PC-9 (cell line): Measurements from ENCODE around the gene JMJD1C. TPM values are rescaled to one million over a fixed set of nuclear protein-coding genes. Genes with fewer than 3 reads are reported as not detected.

ENCODE experiments used
- BruUV-seq: library from RNA; stranded (reverse); fragments of 400-500 nt; replicated peaks from 2 replicates; lab custom pipeline; 2021; lab: Mats Ljungman, UMichigan
- CTCF ChIA-PET: fragments of 300-600 bp; sonication (Branson Sonifier 250); formaldehyde crosslinking; loops from one replicate; lab custom pipeline; 2022; ENCODE audit warnings: antibody characterized with exemption; lab: Charles Lee
- POLR2A ChIA-PET: fragments of 300-600 bp; sonication (Branson Sonifier 250); formaldehyde crosslinking; loops from one replicate; lab custom pipeline; 2022; ENCODE audit warnings: antibody characterized with exemption; ENCODE audit not compliant: unreplicated experiment; lab: Charles Lee
- DNase-seq, 2 experiments: peaks; one replicate each; pipeline versions ENCODE4 v3.0.0 to v3.0.0-alpha.2; 2015 to 2022; ENCODE audit warnings: mixed read lengths in 1 of 2
- H2AFZ ChIP-seq: fragments of 200-600 bp; sonication (generic); 2 replicates; pipeline ENCODE4 v1.8.1; 2017; ENCODE audit warnings: antibody characterized with exemption
- H3F3A ChIP-seq: fragments of 200-600 bp; sonication (generic); 2 replicates; pipeline ENCODE4 v1.8.1; 2017; ENCODE audit warnings: antibody characterized with exemption, mild to moderate bottlenecking, low read depth; ENCODE audit not compliant: insufficient read depth
- H3K27ac ChIP-seq: fragments of 200-600 bp; sonication (generic); 2 replicates; pipeline ENCODE4 v1.6.1; 2016; ENCODE audit warnings: mixed run types
- H3K27me3 ChIP-seq: fragments of 200-600 bp; sonication (generic); 2 replicates; pipeline ENCODE4 v1.6.1; 2016; ENCODE audit warnings: low read depth, mixed run types; ENCODE audit not compliant: insufficient read depth
- H3K36me3 ChIP-seq: fragments of 200-600 bp; sonication (generic); 2 replicates; pipeline ENCODE4 v1.6.1; 2016; ENCODE audit warnings: low read depth, mixed run types
- H3K4me1 ChIP-seq: fragments of 200-600 bp; sonication (generic); replicated peaks from 2 replicates; pipeline ENCODE4 v1.6.1; 2016; ENCODE audit warnings: mixed run types; ENCODE audit not compliant: insufficient read depth
- H3K4me2 ChIP-seq: fragments of 200-600 bp; sonication (generic); 2 replicates; pipeline ENCODE4 v1.6.1; 2017; ENCODE audit warnings: mixed run types
- H3K4me3 ChIP-seq: fragments of 200-600 bp; sonication (generic); 2 replicates; pipeline ENCODE4 v1.6.1; 2016; ENCODE audit warnings: mixed run types
- H3K79me2 ChIP-seq: fragments of 200-600 bp; sonication (generic); 2 replicates; pipeline ENCODE4 v1.6.1; 2017; ENCODE audit warnings: low read depth, mixed run types
- H3K9me2 ChIP-seq: fragments of 200-600 bp; sonication (generic); 2 replicates; pipeline ENCODE4 v1.8.1; 2017; ENCODE audit warnings: mild to moderate bottlenecking; ENCODE audit not compliant: insufficient read depth
- H3K9me3 ChIP-seq: fragments of 200-600 bp; sonication (generic); 2 replicates; pipeline ENCODE4 v1.8.1; 2016; ENCODE audit warnings: low read depth; ENCODE audit not compliant: insufficient read depth
- H4K20me1 ChIP-seq: fragments of 200-600 bp; sonication (generic); 2 replicates; pipeline ENCODE4 v1.8.1; 2017; ENCODE audit not compliant: insufficient read depth
- CTCF ChIP-seq: fragments of 200-600 bp; sonication (generic); conservative IDR thresholded peaks from 2 replicates; pipeline ENCODE4 v1.6.1; 2017; ENCODE audit warnings: mixed run types, antibody characterized with exemption, mild to moderate bottlenecking, moderate library complexity
- EZH2 ChIP-seq: fragments of 200-600 bp; sonication (generic); IDR thresholded peaks from 2 replicates; pipeline ENCODE4 v1.8.0; 2017; ENCODE audit warnings: antibody characterized with exemption, low read depth
- intact Hi-C: fragments of 100-400 bp; cut with micrococcal nuclease; formaldehyde crosslinking; loops from one replicate; pipeline ENCODE4 v1.10.0; 2022; ENCODE audit not compliant: unreplicated experiment
- total RNA-seq: library from RNA; stranded (reverse); gene quantifications from 2 replicates; pipeline ENCODE4 v1.2.3, GENCODE V29; 2021

Gene JMJD1C
- total RNA-seq, 1 experiment from 2014 or later, result 78.7 TPM

DNA sequence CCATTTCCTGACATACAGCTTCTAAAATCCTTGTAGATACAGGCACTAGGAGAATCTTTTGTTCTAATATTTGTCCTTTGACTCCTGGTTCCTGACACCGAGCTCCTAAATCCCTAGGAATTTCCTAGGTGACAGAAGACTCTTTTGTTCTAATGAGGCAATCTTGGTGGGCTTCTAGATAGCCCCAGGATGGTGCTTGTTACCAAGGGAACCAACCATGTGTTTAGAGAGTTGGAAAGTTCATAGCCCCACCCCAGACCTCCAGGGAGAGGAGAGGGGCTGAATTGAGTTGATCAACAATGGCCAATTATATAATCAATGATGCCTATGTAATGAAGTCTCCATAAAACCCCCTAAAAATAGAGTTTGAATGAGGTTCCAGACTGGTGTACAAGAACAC lies 145.1 kb downstream of the JMJD1C start:
- Histone ChIP-seq H3K4me3 (no peak overlapping the region), H3K9me3 (no peaks in the 10 kb centered on the region), H3K4me2 (no peak overlapping the region), H3K79me2 (no peaks in the 10 kb centered on the region), H4K20me1 (no peaks in the 10 kb centered on the region), H3K27ac (no peak overlapping the region), H3K27me3 (no peaks in the 10 kb centered on the region), H3K36me3 (no peaks in the 10 kb centered on the region), H2AFZ (no peak overlapping the region), H3K4me1 (no peaks in the 10 kb centered on the region), H3K9me2 (no peaks in the 10 kb centered on the region; the same call in 1 of the 2 replicates), H3F3A (no peaks in the 10 kb centered on the region)
- ChIA-PET CTCF (interaction anchor here (0.6 kb wide), 1 partner anchor 9 kb away, joined by 4 read pairs; no protein-coding TSS in a partner anchor), POLR2A (no interaction called here)
- intact Hi-C loops, result no loop called here
- no TSS peak for BruUV-seq
- DNase-seq, result no peak
- TF ChIP-seq CTCF, result no peak
- no peak for TF ChIP-seq EZH2

DNA sequence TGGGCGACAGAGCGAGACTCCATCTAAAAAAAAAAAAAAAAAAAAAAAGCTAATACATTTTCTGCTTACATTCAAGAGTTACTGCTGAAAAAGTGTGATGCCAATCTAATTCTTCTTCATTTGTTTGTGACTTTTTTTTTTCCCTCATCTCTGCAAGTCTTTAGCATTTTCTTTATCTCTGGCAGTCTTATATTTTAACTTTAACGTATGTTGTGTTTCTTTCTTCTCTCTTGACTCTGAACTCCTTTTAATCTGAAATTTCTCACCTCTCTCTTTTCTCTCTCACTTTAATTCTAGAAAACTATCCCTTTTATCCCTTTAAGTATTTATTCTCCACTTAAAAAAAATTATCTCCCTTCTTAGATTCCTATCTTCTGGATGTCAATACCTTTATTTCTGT lies 146.5 kb downstream of the JMJD1C start:
- Histone ChIP-seq H3K27me3 (no peaks in the 10 kb centered on the region), H3K9me3 (no peaks in the 10 kb centered on the region), H2AFZ (no peak overlapping the region), H3K4me2 (no peak overlapping the region), H3K27ac (no peak overlapping the region), H3K4me1 (no peaks in the 10 kb centered on the region), H3K79me2 (0 out of 2 replicates have a peak, but pooled peaks cover 5% of the 10 kb centered on the region), H3K4me3 (no peak overlapping the region), H3K9me2 (no peaks in the 10 kb centered on the region; the same call in 1 of the 2 replicates), H3F3A (no peaks in the 10 kb centered on the region), H3K36me3 (no peaks in the 10 kb centered on the region), H4K20me1 (peaks cover under 1% of the 10 kb centered on the region; the same call in 1 of the 2 replicates)
- BruUV-seq, result no TSS peak
- ChIA-PET POLR2A (no interaction called here), CTCF (no interaction called here)
- TF ChIP-seq CTCF (no peak), EZH2 (no peak)
- intact Hi-C loops, result no loop called here
- DNase-seq, result no peak

- TF ChIP-seq EZH2 (no peak), CTCF (no peak)
- H3K4me1 ChIP-seq, result no peaks in the 10 kb centered on the region
- intact Hi-C loops, result no loop called here
- ChIA-PET POLR2A (no interaction called here), CTCF (no interaction called here)
- 0 out of 2 replicates have a peak, but pooled peaks cover 5% of the 10 kb centered on the region for H3K79me2 ChIP-seq
- H3K9me3 ChIP-seq, result no peaks in the 10 kb centered on the region
- H3F3A ChIP-seq, result no peaks in the 10 kb centered on the region
- no peak overlapping the region for H3K4me2 ChIP-seq
- no peaks in the 10 kb centered on the region for H3K36me3 ChIP-seq
- H3K4me3 ChIP-seq, result no peak overlapping the region
- H3K9me2 ChIP-seq, result no peaks in the 10 kb centered on the region; the same call in 1 of the 2 replicates
- peaks cover 3% of the 10 kb centered on the region; the same call in 1 of the 2 replicates for H4K20me1 ChIP-seq
- no peaks in the 10 kb centered on the region for H3K27me3 ChIP-seq
- no peak for DNase-seq
- H3K27ac ChIP-seq, result no peak overlapping the region
- H2AFZ ChIP-seq, result no peak overlapping the region
- no TSS peak for BruUV-seq
Measured at GRCh38 chr10:63318491-63318890, 147.3 kb downstream of the JMJD1C start.
